ENCODE data around the gene AKTIP. TPM values are rescaled to one million over a fixed set of nuclear protein-coding genes. Genes with fewer than 3 reads are reported as not detected.

Gene AKTIP
- total RNA-seq (10 to 100 TPM; 29.9 to 51.5 (median 44.1) TPM), polyA plus RNA-seq (10 to 100 TPM; 28.5 to 43.4 TPM)
- long read RNA-seq, donor 1, transcript AKTIP-202 (10 exons, 2,426 nt): major isoform, 41 of 91 reads
- long read RNA-seq, donor 1, partial matches to known transcripts: 3 of 91 reads
- long read RNA-seq, donor 1, other reads (novel, unspliced or antisense): 47 of 91 reads
- long read RNA-seq, donor 2, transcript AKTIP-202 (10 exons, 2,426 nt): major isoform, 7 of 31 reads
- long read RNA-seq, donor 2, partial matches to known transcripts: 0 of 31 reads
- long read RNA-seq, donor 2, other reads (novel, unspliced or antisense): 20 of 31 reads
- long read RNA-seq, donor 3, transcript AKTIP-202 (10 exons, 2,426 nt): major isoform, 7 of 48 reads
- long read RNA-seq, donor 3, partial matches to known transcripts: 1 of 48 reads
- long read RNA-seq, donor 3, other reads (novel, unspliced or antisense): 40 of 48 reads

DNA sequence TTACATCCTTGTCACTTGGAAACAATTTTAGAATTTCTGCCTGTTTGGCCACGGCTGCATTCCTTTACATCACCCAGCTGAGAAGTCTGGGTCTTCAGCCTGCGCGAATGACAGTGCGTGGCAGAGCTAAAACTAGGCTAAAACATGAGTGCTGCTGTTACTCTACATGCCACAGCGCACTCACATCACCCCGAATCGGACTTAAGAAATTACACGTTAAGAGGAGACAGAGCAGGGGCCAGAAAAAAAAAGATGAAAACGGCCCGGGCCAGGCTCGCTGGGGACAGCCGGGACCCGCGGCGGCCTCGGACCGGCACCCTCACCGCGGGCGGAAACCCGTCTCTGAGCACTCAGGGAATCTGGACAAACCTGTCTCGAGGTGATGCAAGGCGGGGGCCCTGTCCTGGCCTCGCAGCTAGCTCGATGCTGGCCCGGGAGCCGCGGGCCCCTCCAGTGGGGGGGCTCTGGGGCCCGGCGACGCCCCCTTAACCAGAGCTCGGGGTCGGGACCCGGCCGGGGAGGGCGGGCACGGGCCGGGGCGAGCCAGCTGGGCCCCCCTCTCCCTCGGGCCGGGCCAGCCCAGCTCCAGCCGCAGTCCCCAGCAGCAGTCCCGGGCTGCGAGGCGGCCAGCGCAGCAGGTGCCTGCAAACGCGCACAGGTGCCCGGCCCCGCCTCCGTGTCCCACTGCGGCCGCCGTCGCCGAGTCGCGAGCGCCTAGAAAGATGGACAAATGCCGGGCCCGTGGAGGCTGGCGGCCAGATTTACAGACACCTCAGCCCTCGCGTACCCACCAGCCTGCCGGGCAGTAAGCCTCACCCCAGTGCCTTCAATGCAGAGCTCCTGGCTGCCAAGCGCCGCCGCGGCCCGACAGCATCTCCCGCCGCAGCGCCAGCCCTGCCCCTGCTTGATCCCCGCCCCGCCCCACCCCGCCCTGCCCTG is at the start of gene AKTIP:
TSS of gene AKTIP (minus strand) at position 879 of the 939 bp plus-strand sequence. CDS start 2,950 bp downstream, outside the sequence.
- 0 to 1% (median 0%) methylated on average over 31 to 75 of the region's 76 CpGs for WGBS, 3 donors
- H3K4me1 ChIP-seq (ENCODE audit: insufficient read depth): peaks cover 9% of the 10 kb centered on the region
- intact Hi-C loops (cut with DNase I): no loop called here
- H3K4me3 ChIP-seq: peak within 1 kb of the TSS; percentile 78
- no peak for TF ChIP-seq EP300 (IDR thresholded peaks at IDR 0.05)
- TF ChIP-seq, protein P1, sequence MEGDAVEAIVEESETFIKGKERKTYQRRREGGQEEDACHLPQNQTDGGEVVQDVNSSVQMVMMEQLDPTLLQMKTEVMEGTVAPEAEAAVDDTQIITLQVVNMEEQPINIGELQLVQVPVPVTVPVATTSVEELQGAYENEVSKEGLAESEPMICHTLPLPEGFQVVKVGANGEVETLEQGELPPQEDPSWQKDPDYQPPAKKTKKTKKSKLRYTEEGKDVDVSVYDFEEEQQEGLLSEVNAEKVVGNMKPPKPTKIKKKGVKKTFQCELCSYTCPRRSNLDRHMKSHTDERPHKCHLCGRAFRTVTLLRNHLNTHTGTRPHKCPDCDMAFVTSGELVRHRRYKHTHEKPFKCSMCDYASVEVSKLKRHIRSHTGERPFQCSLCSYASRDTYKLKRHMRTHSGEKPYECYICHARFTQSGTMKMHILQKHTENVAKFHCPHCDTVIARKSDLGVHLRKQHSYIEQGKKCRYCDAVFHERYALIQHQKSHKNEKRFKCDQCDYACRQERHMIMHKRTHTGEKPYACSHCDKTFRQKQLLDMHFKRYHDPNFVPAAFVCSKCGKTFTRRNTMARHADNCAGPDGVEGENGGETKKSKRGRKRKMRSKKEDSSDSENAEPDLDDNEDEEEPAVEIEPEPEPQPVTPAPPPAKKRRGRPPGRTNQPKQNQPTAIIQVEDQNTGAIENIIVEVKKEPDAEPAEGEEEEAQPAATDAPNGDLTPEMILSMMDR (IDR thresholded peaks at IDR 0.05): no peak
- no peak for TF ChIP-seq POLR2A (IDR thresholded peaks at IDR 0.05)
- DNase-seq: peak in 3 of 5 donors; percentile 25 to 63 (median 46)
- H3K36me3 ChIP-seq: no peaks in the 10 kb centered on the region
- peak within 1 kb of the TSS; percentile 87 to 92 for H3K27ac ChIP-seq
- H3K27me3 ChIP-seq: no peaks in the 10 kb centered on the region
- H3K9me3 ChIP-seq: no peaks in the 10 kb centered on the region

- intact Hi-C loops (cut with DNase I): no loop called here
Observed at GRCh38 chr16:53549970-53550690, 47.1 kb upstream of the AKTIP start.

DNA sequence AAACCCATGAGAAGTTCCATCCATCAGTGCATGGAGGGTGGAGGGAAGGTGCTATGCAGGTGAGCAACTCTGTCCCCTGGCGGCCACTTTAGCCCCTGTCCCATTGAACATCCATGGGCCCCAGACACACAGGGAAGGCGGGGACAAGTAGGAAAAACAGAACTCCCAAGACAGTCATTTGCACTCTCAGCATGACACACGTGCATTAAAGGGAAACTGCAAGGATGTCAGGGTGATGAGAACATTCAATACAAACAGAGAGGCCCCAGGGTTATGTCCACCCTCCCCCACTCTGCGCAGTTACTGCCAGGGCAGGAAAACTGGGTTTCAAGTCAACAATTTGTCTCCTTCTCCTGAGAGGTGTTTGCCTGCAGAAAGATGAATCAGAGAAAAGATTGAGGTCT is 44.0 kb upstream of the AKTIP start:
- no peak for TF ChIP-seq EP300 (IDR thresholded peaks at IDR 0.05)
- TF ChIP-seq POLR2A (IDR thresholded peaks at IDR 0.05): no peak
- TF ChIP-seq, protein P1 (IDR thresholded peaks at IDR 0.05): no peak
- Histone ChIP-seq H3K27ac (no peak overlapping the region), H3K36me3 (no peaks in the 10 kb centered on the region), H3K9me3 (no peaks in the 10 kb centered on the region), H3K4me3 (no peak overlapping the region), H3K27me3 (no peaks in the 10 kb centered on the region), H3K4me1 (ENCODE audit: insufficient read depth) (peaks cover 3% of the 10 kb centered on the region)
- WGBS, 3 donors: 44 to 54% (median 54%) methylated on average over 4 of the region's 4 CpGs
- DNase-seq: no peak
- intact Hi-C loops (cut with DNase I): no loop called here

More at GRCh38 chr16:53549970-53550690, 47.1 kb upstream of the AKTIP start:
- Histone ChIP-seq H3K27me3 (no peaks in the 10 kb centered on the region), H3K27ac (no peak overlapping the region), H3K4me3 (no peak overlapping the region), H3K9me3 (no peaks in the 10 kb centered on the region), H3K36me3 (no peaks in the 10 kb centered on the region), H3K4me1 (ENCODE audit: insufficient read depth) (peaks cover 3% of the 10 kb centered on the region)
- peak; percentile 35 to 60 (median 55) for DNase-seq
- TF ChIP-seq, protein P1 (IDR thresholded peaks at IDR 0.05): peak; percentile 8 to 47 (median 24)
- no peak for TF ChIP-seq POLR2A (IDR thresholded peaks at IDR 0.05)
- WGBS, 3 donors: 15 to 20% (median 15%) methylated on average over 18 of the region's 18 CpGs

GRCh38 chr16:53545433-53545832 is 42.4 kb upstream of the AKTIP start:
- no peaks in the 10 kb centered on the region for H3K9me3 ChIP-seq
- WGBS, 3 donors: 52 to 59% (median 54%) methylated on average over 9 of the region's 9 CpGs
- TF ChIP-seq EP300 (IDR thresholded peaks at IDR 0.05) (no peak), POLR2A (IDR thresholded peaks at IDR 0.05) (no peak)
- TF ChIP-seq, protein P1 (IDR thresholded peaks at IDR 0.05): no peak
- H3K27ac ChIP-seq: no peak overlapping the region
- intact Hi-C loops (cut with DNase I): no loop called here
- H3K36me3 ChIP-seq: no peaks in the 10 kb centered on the region
- DNase-seq: no peak
- no peaks in the 10 kb centered on the region for H3K27me3 ChIP-seq
- H3K4me3 ChIP-seq: no peak overlapping the region
- peaks cover 3% of the 10 kb centered on the region for H3K4me1 ChIP-seq (ENCODE audit: insufficient read depth)
